Mesendoderm (in vitro differentiated cells): ENCODE measurements around the gene AGBL3.

Source experiments
- DNase-seq: peaks from one replicate; pipeline ENCODE4 v3.0.0; 2013
- H2AK5ac ChIP-seq: 2 replicates; pipeline ENCODE4 v1.6.1; 2013; ENCODE audit warnings: low read length, inconsistent platforms
- H2BK120ac ChIP-seq: 2 replicates; pipeline ENCODE4 v1.6.1; 2013; ENCODE audit warnings: low read depth, mild to moderate bottlenecking, low read length, moderate library complexity, mixed read lengths
- H2BK15ac ChIP-seq: replicated peaks from 2 replicates; pipeline ENCODE4 v1.6.1; 2013; ENCODE audit warnings: low read depth, mild to moderate bottlenecking, moderate library complexity
- H2BK5ac ChIP-seq: 2 replicates; pipeline ENCODE4 v1.6.1; 2013; ENCODE audit warnings: low read length, inconsistent platforms
- H3K18ac ChIP-seq: 2 replicates; pipeline ENCODE4 v1.6.1; 2013; ENCODE audit warnings: mild to moderate bottlenecking, low read length, mixed read lengths
- H3K23ac ChIP-seq: one replicate; pipeline ENCODE4 v1.6.1; 2013; ENCODE audit warnings: low read length
- H3K27ac ChIP-seq: 2 replicates; pipeline ENCODE4 v1.5.1; 2013; ENCODE audit warnings: low read depth, mild to moderate bottlenecking, inconsistent platforms, low read length, moderate library complexity
- H3K27me3 ChIP-seq: 2 replicates; pipeline ENCODE4 v1.6.1; 2013; ENCODE audit warnings: low read length, control low read depth, mild to moderate bottlenecking, inconsistent platforms; ENCODE audit not compliant: insufficient read depth, poor library complexity
- H3K36me3 ChIP-seq: 2 replicates; pipeline ENCODE4 v1.6.1; 2013; ENCODE audit warnings: low read length, inconsistent platforms; ENCODE audit not compliant: control insufficient read depth, insufficient read depth
- H3K4ac ChIP-seq: one replicate; pipeline ENCODE4 v1.6.1; 2013; ENCODE audit warnings: low read depth, mild to moderate bottlenecking, low read length, moderate library complexity
- H3K4me1 ChIP-seq: 2 replicates; pipeline ENCODE4 v1.6.1; 2013; ENCODE audit warnings: low read depth, low read length, inconsistent platforms; ENCODE audit not compliant: control insufficient read depth
- H3K4me2 ChIP-seq: 2 replicates; pipeline ENCODE4 v1.6.1; 2013; ENCODE audit warnings: low read length
- H3K4me3 ChIP-seq: 2 replicates; pipeline ENCODE4 v1.5.1; 2013; ENCODE audit warnings: mild to moderate bottlenecking, low read length
- H3K56ac ChIP-seq: one replicate; pipeline ENCODE4 v1.6.1; 2013; ENCODE audit warnings: low read length
- H3K79me1 ChIP-seq: 2 replicates; pipeline ENCODE4 v1.6.1; 2013; ENCODE audit warnings: low read length, inconsistent platforms
- H3K79me2 ChIP-seq: 2 replicates; pipeline ENCODE4 v1.6.1; 2013; ENCODE audit warnings: mild to moderate bottlenecking, low read length; ENCODE audit not compliant: control insufficient read depth, insufficient read depth
- H3K9ac ChIP-seq: 2 replicates; pipeline ENCODE4 v1.6.1; 2013; ENCODE audit warnings: low read length, inconsistent platforms
- H4K5ac ChIP-seq: one replicate; pipeline ENCODE4 v1.6.1; 2013; ENCODE audit warnings: low read length
- H4K8ac ChIP-seq: one replicate; pipeline ENCODE4 v1.6.1; 2013; ENCODE audit warnings: low read depth, mild to moderate bottlenecking, control low read depth, low read length, moderate library complexity
- WGBS: extraction: QIAGEN DNeasy Blood & Tissue Kit; methylation state at CpG from one replicate; pipeline ENCODE4 v1.1.7; 2013; ENCODE audit warnings: low lambda C conversion rate, missing lambda C conversion rate; ENCODE audit not compliant: insufficient coverage; ENCODE audit errors: extremely low coverage; 5-methylcytosine and 5-hydroxymethylcytosine counted together

The AGBL3 gene

DNA sequence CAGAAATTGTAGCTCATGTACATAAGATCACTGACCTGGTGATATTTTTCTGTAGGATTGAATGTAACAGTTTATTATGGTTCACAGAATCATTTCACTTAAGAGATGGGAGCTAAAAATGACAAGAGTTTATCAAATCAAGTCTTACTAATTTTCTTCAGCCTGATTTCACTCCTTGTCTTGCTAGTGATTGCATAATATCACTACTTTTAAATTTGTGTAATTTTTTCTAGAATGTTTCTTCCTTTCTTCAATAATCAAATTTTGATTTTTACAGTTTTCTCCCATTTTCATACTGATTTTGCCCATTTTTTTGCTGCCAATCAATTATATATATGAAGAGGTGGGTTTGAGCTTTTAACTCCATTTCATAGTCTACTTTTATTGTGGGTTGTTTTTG, 92.8 kb downstream of the AGBL3 start:
- Histone ChIP-seq H3K4me2 (no peak overlapping the region), H4K5ac (no peak overlapping the region), H3K79me2 (no peaks in the 10 kb centered on the region), H3K9ac (no peak overlapping the region), H3K27ac (no peak overlapping the region), H3K23ac (no peak overlapping the region), H3K4ac (no peak overlapping the region), H2BK5ac (no peak overlapping the region), H3K4me3 (no peak overlapping the region), H3K27me3 (no peaks in the 10 kb centered on the region), H3K79me1 (no peaks in the 10 kb centered on the region), H3K18ac (no peak overlapping the region), H3K36me3 (no peaks in the 10 kb centered on the region), H4K8ac (no peak overlapping the region), H2BK15ac (no peak overlapping the region), H3K56ac (no peak overlapping the region), H2BK120ac (no peak overlapping the region), H3K4me1 (no peaks in the 10 kb centered on the region), H2AK5ac (no peak overlapping the region)
- no peak for DNase-seq

DNA sequence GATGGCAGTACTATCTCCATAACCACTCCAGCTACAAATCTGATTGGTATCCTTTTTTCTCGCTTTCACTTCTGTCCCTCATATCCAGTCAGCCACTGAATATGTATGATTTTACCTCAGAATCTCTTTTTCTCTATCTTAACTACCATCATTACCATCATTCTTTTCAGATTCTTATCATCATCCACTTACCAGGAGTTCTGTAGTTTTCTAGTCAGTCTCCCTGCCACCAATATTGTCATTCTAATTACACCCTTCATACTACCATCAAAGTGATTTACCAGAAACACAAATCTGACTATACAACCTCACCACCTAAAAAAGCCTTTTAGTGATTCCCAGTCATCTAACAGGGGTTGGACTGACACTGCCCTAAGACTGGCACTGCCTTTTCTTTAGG, 96.7 kb downstream of the AGBL3 start:
- DNase-seq: no peak
- H3K27me3 ChIP-seq: no peaks in the 10 kb centered on the region
- no peaks in the 10 kb centered on the region for H3K36me3 ChIP-seq
- no peak overlapping the region for H4K8ac ChIP-seq
- no peak overlapping the region for H3K23ac ChIP-seq
- no peak overlapping the region for H3K4me3 ChIP-seq
- no CpG with 5 or more reads among the region's 1 CpG for WGBS
- no peaks in the 10 kb centered on the region for H3K79me2 ChIP-seq
- no peak overlapping the region for H3K56ac ChIP-seq
- H3K4me2 ChIP-seq: no peak overlapping the region
- no peak overlapping the region for H2AK5ac ChIP-seq
- no peak overlapping the region for H3K27ac ChIP-seq
- H3K9ac ChIP-seq: no peak overlapping the region
- H3K4me1 ChIP-seq: no peaks in the 10 kb centered on the region
- no peak overlapping the region for H2BK120ac ChIP-seq
- no peak overlapping the region for H3K18ac ChIP-seq
- H2BK15ac ChIP-seq: no peak overlapping the region
- H4K5ac ChIP-seq: no peak overlapping the region
- no peak overlapping the region for H2BK5ac ChIP-seq
- H3K79me1 ChIP-seq: no peaks in the 10 kb centered on the region
- H3K4ac ChIP-seq: no peak overlapping the region

DNA sequence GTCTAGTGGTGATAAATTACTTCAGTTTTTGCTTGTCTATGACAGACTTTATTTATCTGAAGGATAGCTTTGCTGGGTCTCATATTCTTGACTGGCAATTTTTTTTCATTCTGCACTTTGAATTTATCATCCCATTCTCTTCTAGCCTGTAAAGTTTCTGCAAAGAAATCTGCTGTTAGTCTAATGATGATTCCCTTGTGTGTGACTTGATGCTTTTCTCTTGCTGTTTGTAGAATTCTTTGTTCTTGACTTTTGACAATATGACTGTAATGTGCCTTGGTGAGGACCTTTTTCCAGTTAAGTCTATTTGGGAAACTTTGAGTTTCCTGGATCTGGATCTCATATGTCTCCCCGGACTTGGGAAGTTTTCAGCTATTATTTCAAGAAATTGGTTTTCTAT, 102.3 kb downstream of the AGBL3 start:
- Histone ChIP-seq H2BK120ac (no peak overlapping the region), H3K56ac (no peak overlapping the region), H4K8ac (no peak overlapping the region), H3K27ac (no peak overlapping the region), H3K18ac (no peak overlapping the region), H3K9ac (no peak overlapping the region), H3K79me2 (no peaks in the 10 kb centered on the region), H3K36me3 (no peaks in the 10 kb centered on the region), H3K23ac (no peak overlapping the region), H3K27me3 (no peaks in the 10 kb centered on the region), H3K79me1 (no peaks in the 10 kb centered on the region), H2AK5ac (no peak overlapping the region), H2BK5ac (no peak overlapping the region), H3K4me1 (no peaks in the 10 kb centered on the region), H3K4ac (no peak overlapping the region), H2BK15ac (no peak overlapping the region), H4K5ac (no peak overlapping the region), H3K4me3 (no peak overlapping the region), H3K4me2 (no peak overlapping the region)
- no peak for DNase-seq
- WGBS: no CpG with 5 or more reads among the region's 1 CpG

GRCh38 chr7:135091717-135092116, 105.4 kb downstream of the AGBL3 start:
- Histone ChIP-seq H4K5ac (no peak overlapping the region), H3K4me2 (no peak overlapping the region), H3K4me1 (no peaks in the 10 kb centered on the region), H3K4ac (no peak overlapping the region), H3K79me2 (no peaks in the 10 kb centered on the region), H2BK5ac (no peak overlapping the region), H3K79me1 (no peaks in the 10 kb centered on the region), H3K18ac (no peak overlapping the region), H3K27ac (no peak overlapping the region), H3K23ac (no peak overlapping the region), H2BK15ac (no peak overlapping the region), H4K8ac (no peak overlapping the region), H3K4me3 (no peak overlapping the region), H3K56ac (no peak overlapping the region), H2AK5ac (no peak overlapping the region), H3K27me3 (no peaks in the 10 kb centered on the region), H3K9ac (no peak overlapping the region), H2BK120ac (no peak overlapping the region), H3K36me3 (no peaks in the 10 kb centered on the region)
- no peak for DNase-seq
- no CpG with 5 or more reads among the region's 1 CpG for WGBS

GRCh38 chr7:135094472-135095237, 108.3 kb downstream of the AGBL3 start:
- Histone ChIP-seq H4K5ac (no peak overlapping the region), H3K18ac (no peak overlapping the region), H3K79me1 (no peaks in the 10 kb centered on the region), H3K23ac (no peak overlapping the region), H3K4me3 (no peak overlapping the region), H3K27me3 (no peaks in the 10 kb centered on the region), H3K79me2 (no peaks in the 10 kb centered on the region), H3K27ac (no peak overlapping the region), H3K36me3 (no peaks in the 10 kb centered on the region), H2BK120ac (no peak overlapping the region), H3K4ac (no peak overlapping the region), H3K4me2 (no peak overlapping the region), H3K56ac (no peak overlapping the region), H2BK5ac (no peak overlapping the region), H4K8ac (no peak overlapping the region), H3K9ac (no peak overlapping the region), H2AK5ac (no peak overlapping the region), H2BK15ac (no peak overlapping the region), H3K4me1 (no peaks in the 10 kb centered on the region)
- WGBS: no CpG with 5 or more reads among the region's 2 CpGs
- no peak for DNase-seq

DNA sequence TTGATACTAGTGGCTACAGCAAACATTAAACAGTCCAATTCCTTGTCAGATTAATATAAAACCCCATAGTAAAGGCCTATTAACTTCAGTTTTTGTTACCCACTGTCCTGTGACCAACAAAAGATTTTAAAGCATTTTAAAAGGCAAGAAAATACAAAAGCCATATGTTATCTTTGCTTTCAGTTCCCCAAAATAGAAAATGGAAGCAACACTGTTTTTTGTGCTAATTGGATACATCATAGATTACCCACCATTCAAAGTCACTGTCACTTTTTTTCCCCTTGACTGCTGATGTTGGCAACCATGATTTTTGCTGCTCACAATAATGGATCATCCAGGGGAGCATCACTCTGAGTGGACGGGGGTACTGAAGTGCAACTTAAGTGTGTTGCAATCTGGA, 109.1 kb downstream of the AGBL3 start:
- no peaks in the 10 kb centered on the region for H3K36me3 ChIP-seq
- no peak overlapping the region for H2AK5ac ChIP-seq
- no peak overlapping the region for H2BK5ac ChIP-seq
- H3K79me2 ChIP-seq: no peaks in the 10 kb centered on the region
- no peak overlapping the region for H3K18ac ChIP-seq
- H4K8ac ChIP-seq: no peak overlapping the region
- no peaks in the 10 kb centered on the region for H3K27me3 ChIP-seq
- no peak overlapping the region for H3K4me3 ChIP-seq
- H3K56ac ChIP-seq: no peak overlapping the region
- WGBS: no CpG with 5 or more reads among the region's 1 CpG
- no peak overlapping the region for H3K9ac ChIP-seq
- no peak overlapping the region for H3K4me2 ChIP-seq
- H2BK15ac ChIP-seq: no peak overlapping the region
- H3K23ac ChIP-seq: no peak overlapping the region
- no peak overlapping the region for H3K27ac ChIP-seq
- no peak for DNase-seq
- H3K79me1 ChIP-seq: no peaks in the 10 kb centered on the region
- no peaks in the 10 kb centered on the region for H3K4me1 ChIP-seq
- no peak overlapping the region for H3K4ac ChIP-seq
- no peak overlapping the region for H2BK120ac ChIP-seq
- H4K5ac ChIP-seq: no peak overlapping the region
